Gastrocnemius medialis (tissue), 4 donors: Measurements from ENCODE around the gene CYTH2. TPM values are rescaled to one million over a fixed set of nuclear protein-coding genes. Genes with fewer than 3 reads are reported as not detected.

Experiments
- ATAC-seq, 2 donors: fragments of 150-250 bp; one replicate each; pipeline ENCODE4 v1.9.1; 2016
- DNase-seq, 2 donors: peaks; one replicate each; pipeline ENCODE4 v3.0.0-alpha.2; 2019
- H3K27ac ChIP-seq, 4 donors: fragments of 200-600 bp; sonication (generic); 1 replicate in 1 of 4; 2 replicates in 3 of 4; pipeline ENCODE4 v1.5.1; 2016 to 2018; ENCODE audit warnings: mild to moderate bottlenecking in 2 of 4, moderate library complexity in 1 of 4
- H3K27me3 ChIP-seq, 3 donors: fragments of 200-600 bp; sonication (generic) in 2 of 3; 1 replicate in 1 of 3; 2 replicates in 2 of 3; pipeline versions ENCODE4 v1.5.1 to v1.6.0; 2016 to 2019; ENCODE audit warnings: mild to moderate bottlenecking in 1 of 3, moderate library complexity in 1 of 3
- H3K36me3 ChIP-seq, 2 donors: fragments of 200-600 bp; sonication (generic) in 1 of 2; one replicate each; pipeline ENCODE4 v1.5.1; 2017 to 2018
- H3K4me1 ChIP-seq, 2 donors: fragments of 200-600 bp; sonication (generic) in 1 of 2; one replicate each; pipeline ENCODE4 v1.5.1; 2016 to 2017; ENCODE audit warnings: mild to moderate bottlenecking in 2 of 2
- H3K4me3 ChIP-seq, 4 donors: fragments of 200-600 bp; sonication (generic) in 3 of 4; 1 replicate in 1 of 4; 2 replicates in 3 of 4; pipeline ENCODE4 v1.5.1; 2016 to 2019; ENCODE audit warnings: mild to moderate bottlenecking in 2 of 4
- H3K9me3 ChIP-seq, 3 donors: fragments of 200-600 bp; sonication (generic) in 2 of 3; 1 replicate in 1 of 3; 2 replicates in 2 of 3; pipeline ENCODE4 v1.5.1; 2016 to 2019
- CTCF ChIP-seq, 5 experiments: fragments of 450-650 bp in 3 of 5; fragments of 200-600 bp in 2 of 5; sonication (generic) in 2 of 5; IDR thresholded peaks in 4 of 5; conservative IDR thresholded peaks in 1 of 5; 1 replicate in 4 of 5; 2 replicates in 1 of 5; pipeline ENCODE4 v1.5.1; 2016 to 2019; ENCODE audit warnings: antibody characterized with exemption in 5 of 5, mild to moderate bottlenecking in 3 of 5, moderate library complexity in 3 of 5
- POLR2A ChIP-seq, 2 donors: fragments of 450-650 bp; IDR thresholded peaks; one replicate each; pipeline ENCODE4 v1.6.1; 2017; ENCODE audit warnings: antibody characterized with exemption in 2 of 2, mild to moderate bottlenecking in 2 of 2, moderate library complexity in 2 of 2
- in situ Hi-C, 4 donors: fragments of 200-750 bp; cut with MboI; loops; one replicate each; pipeline versions ENCODE4 v1.15.0 to v1.8.0; 2017; ENCODE audit warnings: low sequenced_read_pairs in 4 of 4
- intact Hi-C: fragments of 100-400 bp; cut with DNase I; formaldehyde crosslinking; loops from one replicate; pipeline ENCODE4 v1.15.1; 2023; ENCODE audit warnings: low total_unique reads
- total RNA-seq, 4 donors: library from RNA; depleted of rRNA; stranded (reverse); fragments of >200 nt; gene quantifications; one replicate each; pipeline versions ENCODE4 v1.1.0 to v1.2.3, GENCODE V29; 2016

The CYTH2 gene
- total RNA-seq, 4 donors from 2014 or later: 24.3 to 35.2 (median 26.9) TPM

GRCh38 chr19:48443731-48444128 lies 25.4 kb upstream of the CYTH2 start:
- intact Hi-C loops: no loop called here

GRCh38 chr19:48444129-48444935 lies 24.8 kb upstream of the CYTH2 start:
- H3K27me3 ChIP-seq: peaks cover 25 to 41% (median 37%) of the 10 kb centered on the region in 3 donors
- no peaks in the 10 kb centered on the region for H3K9me3 ChIP-seq
- intact Hi-C loops (no loop called here), in situ Hi-C loops (no loop called here)
- H3K36me3 ChIP-seq: peaks cover 0 to 25% of the 10 kb centered on the region in 2 donors
- H3K4me1 ChIP-seq: peaks cover 18 to 22% of the 10 kb centered on the region in 2 donors
- DNase-seq (no peak), ATAC-seq (no peak)
- H3K27ac ChIP-seq: peak overlapping the region in 2 of 4 donors; percentile 87 to 90
- TF ChIP-seq CTCF (IDR thresholded peaks at IDR 0.05 in 4 of 5, conservative IDR thresholded peaks at IDR 0.05 in 1 of 5) (no peak), POLR2A (IDR thresholded peaks at IDR 0.05) (no peak)
- peak overlapping the region; percentile 93 to 98 (median 96) for H3K4me3 ChIP-seq

More at GRCh38 chr19:48443731-48444128, 25.4 kb upstream of the CYTH2 start:
- peaks cover 0 to 19% of the 10 kb centered on the region in 2 donors for H3K36me3 ChIP-seq
- in situ Hi-C loops: no loop called here
- TF ChIP-seq POLR2A (IDR thresholded peaks at IDR 0.05): no peak
- TF ChIP-seq CTCF (IDR thresholded peaks at IDR 0.05 in 4 of 5, conservative IDR thresholded peaks at IDR 0.05 in 1 of 5): no peak
- H3K4me1 ChIP-seq: peaks cover 18 to 22% of the 10 kb centered on the region in 2 donors
- peaks cover 25 to 46% (median 37%) of the 10 kb centered on the region in 3 donors for H3K27me3 ChIP-seq
- no peaks in the 10 kb centered on the region for H3K9me3 ChIP-seq
- H3K27ac ChIP-seq: no peak overlapping the region
- H3K4me3 ChIP-seq: peak overlapping the region; percentile 7 to 98 (median 94)
- no peak for DNase-seq
- ATAC-seq: no peak

GRCh38 chr19:48444936-48445200 lies 24.3 kb upstream of the CYTH2 start:
- no peak for ATAC-seq

GRCh38 chr19:48445256-48445605 lies 23.9 kb upstream of the CYTH2 start:
- peaks cover 25 to 33% (median 29%) of the 10 kb centered on the region in 3 donors for H3K27me3 ChIP-seq
- ATAC-seq (peak; percentile 56 to 78), DNase-seq (no peak)
- H3K36me3 ChIP-seq: peaks cover 0 to 34% of the 10 kb centered on the region in 2 donors
- H3K4me1 ChIP-seq: peaks cover 18 to 22% of the 10 kb centered on the region in 2 donors
- in situ Hi-C loops (no loop called here), intact Hi-C loops (loop anchor here (1.0 to 5.0 kb wide), 2 partner anchors 24 to 123 kb away; partner anchors contain the start of gene CYTH2)
- TF ChIP-seq CTCF (IDR thresholded peaks at IDR 0.05 in 4 of 5, conservative IDR thresholded peaks at IDR 0.05 in 1 of 5) (peak; percentile 10 to 52 (median 37)), POLR2A (IDR thresholded peaks at IDR 0.05) (no peak)
- H3K4me3 ChIP-seq: peak overlapping the region; percentile 93 to 98 (median 96)
- H3K27ac ChIP-seq: peak overlapping the region; percentile 87 to 92 (median 90)
- H3K9me3 ChIP-seq: no peaks in the 10 kb centered on the region

More at GRCh38 chr19:48444936-48445200, 24.3 kb upstream of the CYTH2 start:
- in situ Hi-C loops: no loop called here
- peaks cover 0 to 31% of the 10 kb centered on the region in 2 donors for H3K36me3 ChIP-seq
- peak overlapping the region; percentile 93 to 98 (median 96) for H3K4me3 ChIP-seq
- no peaks in the 10 kb centered on the region for H3K9me3 ChIP-seq
- peaks cover 18 to 22% of the 10 kb centered on the region in 2 donors for H3K4me1 ChIP-seq
- H3K27me3 ChIP-seq: peaks cover 25 to 36% (median 32%) of the 10 kb centered on the region in 3 donors
- intact Hi-C loops: loop anchor here (1.0 to 5.0 kb wide), 2 partner anchors 24 to 123 kb away; partner anchors contain the start of gene CYTH2
- peak overlapping the region; percentile 87 to 92 (median 90) for H3K27ac ChIP-seq
- no peak for DNase-seq
- no peak for TF ChIP-seq CTCF (IDR thresholded peaks at IDR 0.05 in 4 of 5, conservative IDR thresholded peaks at IDR 0.05 in 1 of 5)
